HG03354 (cell line): ENCODE measurements around the gene VEGFC.

Experiments
- ATAC-seq: cut with Tn5 transposase; IDR thresholded peaks from one replicate; pipeline ENCODE4 v1.9.1; 2021; ENCODE audit warnings: mild to moderate bottlenecking; ENCODE audit not compliant: unreplicated experiment, poor library complexity, severe bottlenecking

The VEGFC gene

GRCh38 chr4:176769514-176769913 is 23.2 kb downstream of the VEGFC start:
- no peak for ATAC-seq

GRCh38 chr4:176767183-176767582 is 25.5 kb downstream of the VEGFC start:
- no peak for ATAC-seq

DNA sequence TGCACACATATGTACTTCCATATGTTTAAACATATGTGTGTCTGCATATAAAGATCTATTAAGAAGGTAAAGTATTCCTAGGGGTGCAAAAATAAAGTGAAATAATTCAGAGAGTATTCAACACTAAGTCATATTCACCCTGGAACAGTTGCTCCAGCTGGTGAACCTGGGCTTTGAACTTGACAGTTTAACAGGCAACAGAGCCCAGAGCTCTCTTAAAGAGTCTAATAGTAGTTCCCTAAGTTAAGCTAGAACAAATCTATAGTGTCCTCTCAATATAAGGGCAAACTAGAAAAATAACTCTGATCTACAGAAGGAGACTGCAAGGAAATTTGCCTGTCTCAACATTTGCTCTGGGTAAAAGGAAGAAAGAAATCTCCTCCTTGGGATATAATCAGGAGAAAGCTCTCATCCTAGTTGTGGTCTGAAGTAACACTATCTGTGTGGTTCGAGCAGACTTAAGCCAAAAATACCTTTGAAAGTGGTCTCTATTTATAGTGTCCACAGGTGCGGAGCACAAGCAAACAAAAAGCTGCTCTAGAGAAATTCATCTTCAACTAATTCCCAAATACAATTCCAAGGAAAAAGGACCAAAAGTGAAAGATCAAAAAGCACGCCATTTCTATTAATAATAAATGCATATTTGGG is 29.9 kb downstream of the VEGFC start:
- ATAC-seq = no peak

- ATAC-seq = no peak
Measured at GRCh38 chr4:176761872-176762271, 30.9 kb downstream of the VEGFC start.

DNA sequence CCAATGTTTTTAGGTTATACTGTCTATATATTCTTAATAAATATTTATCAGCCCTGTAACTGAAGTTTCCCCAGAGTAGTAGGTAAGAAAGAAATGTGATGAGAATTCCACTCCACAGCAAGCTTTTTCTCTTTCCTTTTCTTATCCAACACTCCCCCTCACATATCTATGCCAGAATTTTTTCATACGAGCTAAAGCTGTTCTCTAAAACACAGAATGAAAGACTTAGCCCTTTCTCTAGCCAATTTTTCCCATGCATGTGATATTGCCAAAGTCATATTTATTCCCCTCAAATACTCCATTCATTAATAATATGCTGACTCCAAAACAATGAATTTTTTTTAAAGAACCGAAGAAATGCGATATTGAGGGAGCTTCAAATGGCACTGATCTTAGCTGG is 32.3 kb downstream of the VEGFC start:
- no peak for ATAC-seq

DNA sequence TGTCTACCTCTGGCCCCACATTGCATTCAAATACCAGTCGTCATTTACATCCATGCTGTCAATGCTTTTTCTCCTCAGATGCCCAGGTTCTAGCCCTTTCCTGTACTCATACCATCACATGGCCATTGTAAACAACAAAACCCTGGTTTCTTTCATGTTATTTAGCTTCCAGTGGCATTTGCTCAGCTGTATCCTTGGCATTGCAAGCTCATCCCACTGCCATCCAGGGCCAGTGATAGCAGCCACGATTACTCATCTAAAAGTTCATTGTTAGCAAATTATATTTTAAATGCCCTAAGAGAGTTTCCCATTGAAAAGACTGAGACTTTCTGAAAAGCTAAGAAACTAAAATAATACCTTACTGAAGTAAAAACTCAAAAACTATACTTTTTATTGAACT is 34.0 kb downstream of the VEGFC start:
- no peak for ATAC-seq

- no peak for ATAC-seq
Measured at GRCh38 chr4:176758323-176758722, 34.4 kb downstream of the VEGFC start.

DNA sequence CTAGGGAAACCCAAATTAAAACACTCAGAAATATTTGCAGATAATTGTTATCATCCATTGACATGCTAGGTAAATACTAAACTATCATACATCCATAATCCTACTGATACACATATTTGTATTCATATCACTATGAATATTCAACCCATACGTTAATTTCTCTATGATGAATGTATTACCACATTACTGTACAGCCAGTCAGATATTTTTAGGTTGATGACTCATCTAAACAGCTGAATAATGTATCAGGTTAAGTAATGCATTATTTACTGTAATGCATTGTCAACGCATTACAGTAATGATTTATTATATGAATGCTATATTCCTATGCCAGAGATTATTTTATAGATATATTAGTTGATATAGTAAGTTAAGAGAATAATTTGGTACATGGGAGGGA is 37.1 kb downstream of the VEGFC start:
- no peak for ATAC-seq

- no peak for ATAC-seq
Measured at GRCh38 chr4:176755001-176755400, 37.7 kb downstream of the VEGFC start.

- ATAC-seq = no peak
Measured at GRCh38 chr4:176753049-176753448, 39.7 kb downstream of the VEGFC start.

GRCh38 chr4:176752191-176752749 is 40.5 kb downstream of the VEGFC start:
- ATAC-seq = no peak

DNA sequence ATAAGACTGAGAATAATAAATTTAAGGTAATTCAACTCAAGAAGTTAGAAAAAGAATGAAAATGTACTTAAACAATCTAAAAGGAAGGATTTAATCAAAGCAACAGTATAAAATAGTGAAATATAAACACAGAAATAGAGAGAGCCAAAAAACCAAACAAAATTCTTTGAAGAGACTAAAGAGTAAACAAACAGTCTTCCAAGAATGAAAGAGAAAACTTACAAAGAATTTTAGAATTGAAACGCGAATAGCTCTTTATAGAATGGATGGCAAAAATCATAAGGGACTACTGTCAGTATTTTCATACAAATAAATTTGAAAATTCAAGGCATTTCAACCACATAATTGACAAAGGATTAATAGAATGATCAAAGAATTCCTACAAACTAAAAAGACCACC is 41.7 kb downstream of the VEGFC start:
- no peak for ATAC-seq

DNA sequence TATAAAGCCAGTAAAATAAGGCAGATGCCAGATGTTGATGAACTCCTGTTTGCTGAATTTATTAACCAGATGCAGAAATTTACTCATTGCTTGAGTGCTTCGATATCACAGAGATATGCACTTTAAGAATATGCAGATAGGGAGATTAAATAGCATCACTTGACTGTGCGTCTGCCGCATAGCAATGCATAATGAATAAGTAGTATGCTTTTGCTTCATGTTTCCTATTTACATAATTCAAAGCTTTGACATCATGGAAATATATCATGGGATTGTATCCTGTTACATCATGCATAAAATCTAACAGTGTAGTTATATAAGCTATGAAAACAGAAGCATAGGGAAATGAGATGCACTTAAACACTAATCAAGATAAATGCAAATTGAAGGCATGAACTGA is 45.9 kb downstream of the VEGFC start:
- ATAC-seq = no peak

DNA sequence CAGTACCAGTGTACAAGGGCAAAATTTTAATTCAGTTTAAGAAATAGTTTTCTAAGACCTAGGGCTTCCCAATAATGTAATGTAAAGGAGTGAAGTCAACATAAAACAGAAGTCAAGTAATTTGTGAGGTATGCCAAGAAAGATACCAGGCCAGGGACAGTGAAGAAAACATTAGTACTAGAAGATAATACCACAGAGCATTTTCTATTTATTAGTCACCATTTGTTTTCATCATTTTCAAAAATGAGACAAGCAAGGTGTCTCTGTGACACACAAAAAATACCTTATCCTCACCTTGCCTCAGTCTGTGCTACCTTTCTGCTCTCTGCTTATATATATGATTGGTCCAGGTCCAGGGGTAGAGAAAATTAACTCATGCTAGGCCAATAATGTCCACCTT is 46.8 kb downstream of the VEGFC start:
- ATAC-seq = no peak

- ATAC-seq = no peak
Measured at GRCh38 chr4:176744091-176744490, 48.6 kb downstream of the VEGFC start.

DNA sequence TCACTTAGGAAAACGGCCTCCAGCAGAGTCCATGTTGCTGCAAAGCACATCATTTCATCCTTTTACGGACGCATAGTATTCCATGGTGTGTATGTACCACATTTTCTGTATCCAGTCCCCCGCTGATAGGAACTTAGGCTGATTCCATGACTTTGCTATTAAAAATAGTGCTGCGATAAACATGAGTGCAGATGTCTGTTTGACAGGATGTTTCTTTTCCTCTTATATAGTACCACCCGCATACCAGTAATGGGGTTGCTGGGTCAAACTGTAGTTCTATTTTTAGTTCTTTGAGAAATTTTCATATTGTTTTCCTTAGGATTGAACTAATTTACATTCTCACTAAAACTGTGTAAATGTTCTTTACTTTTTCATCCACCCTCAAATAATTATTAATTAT is 50.5 kb downstream of the VEGFC start:
- ATAC-seq = no peak

DNA sequence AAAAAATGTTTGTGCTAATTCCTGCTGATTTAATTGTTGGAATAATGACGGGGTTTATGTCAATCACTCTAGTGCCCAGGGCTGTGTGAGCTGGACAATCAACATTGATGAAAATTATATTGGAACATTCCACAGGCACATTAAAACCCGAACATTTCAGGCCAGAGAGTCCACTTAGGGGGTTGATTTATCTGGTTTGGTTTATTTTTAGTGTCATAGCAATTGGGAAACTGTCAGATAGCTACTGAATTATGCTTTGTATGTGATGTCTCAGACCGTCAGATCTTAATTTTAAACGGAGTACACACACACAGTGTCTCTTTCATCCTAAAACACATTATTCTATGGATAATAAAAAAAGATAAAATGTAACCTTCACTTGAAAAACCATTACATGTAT is 51.5 kb downstream of the VEGFC start:
- ATAC-seq = no peak

- ATAC-seq = no peak
Measured at GRCh38 chr4:176735300-176735699, 57.4 kb downstream of the VEGFC start.

- ATAC-seq = no peak
Measured at GRCh38 chr4:176734461-176734860, 58.3 kb downstream of the VEGFC start.

DNA sequence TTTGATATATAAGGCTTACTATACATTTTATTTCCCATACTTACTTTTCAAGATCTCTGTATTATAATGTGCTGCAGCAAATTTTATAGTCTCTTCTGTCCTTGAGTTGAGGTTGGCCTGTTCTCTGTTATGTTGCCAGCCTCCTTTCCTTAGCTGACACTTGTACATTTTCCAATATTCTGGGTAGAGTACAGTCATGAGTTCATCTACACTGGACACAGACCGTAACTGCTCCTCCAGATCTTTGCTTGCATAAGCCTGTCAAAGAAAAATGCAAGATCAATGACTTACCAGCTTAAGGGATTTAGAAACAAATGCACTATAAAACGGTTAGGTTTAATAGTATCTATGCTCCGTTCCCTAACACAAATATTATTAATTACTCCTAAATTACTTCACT is 63.2 kb downstream of the VEGFC start:
- no peak for ATAC-seq

GRCh38 chr4:176726803-176727202 is 65.9 kb downstream of the VEGFC start:
- ATAC-seq = no peak

DNA sequence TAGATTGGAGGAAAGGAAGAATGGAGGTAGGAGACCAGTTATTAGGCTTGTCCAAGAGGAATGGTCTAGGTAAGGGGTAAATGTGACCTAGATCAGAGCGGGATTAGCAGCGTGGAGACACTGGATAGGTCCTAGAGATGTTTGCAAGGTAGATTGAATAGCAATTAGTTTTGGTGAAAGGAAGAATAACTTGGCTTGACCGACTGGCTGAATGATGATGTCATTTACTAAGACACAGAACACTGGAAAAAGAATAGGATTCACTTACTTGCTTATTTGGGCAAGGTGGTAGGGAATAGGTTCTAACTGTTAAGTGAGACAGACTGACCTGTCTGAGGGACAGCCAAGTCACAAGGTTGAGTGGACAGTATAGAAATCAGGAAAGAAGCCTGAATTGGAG is 71.3 kb downstream of the VEGFC start:
- ATAC-seq = no peak
